ENCODE measurements around the gene KRTAP10-1.

KRTAP10-1 gene

DNA sequence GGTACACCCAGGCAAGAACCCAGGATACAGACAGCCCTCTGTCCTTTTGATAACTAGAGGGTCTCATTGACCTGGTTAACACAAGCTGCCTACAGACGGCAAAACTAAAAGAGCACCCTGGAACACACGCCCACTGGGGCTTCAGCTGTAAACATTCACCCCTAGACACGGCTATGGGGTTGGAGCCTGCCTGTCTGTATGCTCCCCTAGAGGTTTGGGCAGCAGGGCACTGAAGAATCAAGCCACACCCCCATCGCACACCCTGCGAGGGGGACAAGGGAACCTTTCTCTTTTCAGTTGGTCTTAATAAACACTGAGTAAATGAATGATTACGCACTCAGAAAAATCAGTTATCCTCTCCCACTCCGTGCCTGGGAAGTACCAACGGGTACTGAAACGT is 49.2 kb downstream of the KRTAP10-1 start:
- DNase-seq (ENCODE audit: low read depth in 1 of 2, low spot score in 1 of 2) = no peak

DNA sequence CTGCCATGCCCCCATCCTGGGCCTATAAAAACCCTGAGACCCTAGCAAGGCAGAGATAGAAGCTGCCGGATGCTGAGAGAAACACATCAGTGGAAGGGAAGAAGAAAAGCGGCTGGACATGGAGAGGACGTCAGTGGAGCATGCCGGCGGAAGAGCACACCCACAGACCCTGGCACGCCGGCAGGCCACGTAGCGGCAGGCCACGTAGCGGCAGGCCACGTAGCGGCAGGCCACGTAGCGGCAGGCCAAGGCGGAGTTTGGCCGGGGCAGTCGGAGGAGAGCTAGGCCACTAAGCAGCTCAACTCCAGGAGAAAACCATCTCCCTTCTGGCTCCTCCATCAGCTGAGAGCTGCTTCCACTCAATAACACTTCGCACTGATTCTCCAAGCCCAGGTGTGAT is 49.6 kb downstream of the KRTAP10-1 start:
- DNase-seq (ENCODE audit: low read depth in 1 of 2, low spot score in 1 of 2) = no peak

DNA sequence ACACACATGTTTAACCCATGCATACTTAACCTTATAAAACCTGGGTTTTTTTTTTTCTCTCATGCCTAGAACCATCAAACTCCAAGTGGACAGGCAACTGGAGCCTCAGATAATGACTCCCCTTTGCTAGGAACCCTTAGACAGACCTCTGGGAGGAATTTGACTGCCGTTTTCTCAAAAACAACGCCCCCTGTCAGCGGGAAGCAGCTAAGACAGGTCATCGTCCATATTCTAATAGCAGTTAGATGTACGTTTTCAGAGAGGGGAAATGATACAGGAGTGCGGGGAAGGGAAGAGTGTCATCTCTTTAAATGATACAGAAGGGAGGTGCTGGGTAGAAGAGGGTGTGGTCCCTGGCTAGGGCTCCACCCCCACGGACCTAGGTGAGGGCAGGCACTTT is 50.0 kb downstream of the KRTAP10-1 start:
- no peak for DNase-seq (ENCODE audit: low read depth in 1 of 2, low spot score in 1 of 2)

All from activated CD4-positive, alpha-beta T cell treated with anti-CD3 and anti-CD28 coated beads, Interleukin-2, amount 50 U/mL, for 24 hours (primary cell).